HepG2 (cell line): ENCODE data around the gene NIPAL4. TPM values are rescaled to one million over a fixed set of nuclear protein-coding genes. Genes with fewer than 3 reads are reported as not detected.

ENCODE experiments used
- ATAC-seq: fragments of 200-7000 bp; cut with Tn5 transposase; 3 replicates; pipeline ENCODE4 v1.9.1; 2020; ENCODE audit warnings: mild to moderate bottlenecking, moderate library complexity
- BruUV-seq: library from RNA; stranded (reverse); fragments of 400-500 nt; replicated peaks from 2 replicates; lab custom pipeline; 2021; lab: Mats Ljungman, UMichigan
- CTCF ChIA-PET: fragments of 300-600 bp; formaldehyde crosslinking; extraction: SDS; loops from one replicate; lab custom pipeline; 2021; ENCODE audit warnings: low total read pairs, inconsistent platforms, low intra/inter-chr PET ratio; lab: Yijun Ruan, JAX
- POLR2A ChIA-PET: fragments of 350-600 bp; sonication (Branson Sonifier 250); formaldehyde crosslinking; loops from one replicate; lab custom pipeline; 2020; ENCODE audit warnings: antibody characterized with exemption, inconsistent platforms; lab: Yijun Ruan, JAX
- DNase-seq: peaks from one replicate; pipeline ENCODE4 v3.0.0-alpha.2; 2015; ENCODE audit warnings: low spot score
- FAIRE-seq: peaks from 3 replicates; lab custom pipeline; 2011; peaks lifted over from hg19 to GRCh38; lab: Jason Lieb, UNC
- H2AFZ ChIP-seq: one replicate; pipeline ENCODE4 v1.6.1; 2011; ENCODE audit warnings: low read length, inconsistent platforms
- H3K27ac ChIP-seq: fragments of 300-600 bp; 3 replicates; pipeline ENCODE4 v1.8.0; 2011; ENCODE audit warnings: mixed run types, mild to moderate bottlenecking, mixed read lengths, low read length, inconsistent platforms; ENCODE audit not compliant: insufficient read depth; ENCODE audit errors: extremely low read length
- H3K27me3 ChIP-seq, 2 experiments: fragments of 200-600 bp in 1 of 2; 2 replicates in 1 of 2; 3 replicates in 1 of 2; pipeline versions ENCODE4 v1.6.0 to v1.8.0; 2011; ENCODE audit warnings: low read length in 2 of 2, mild to moderate bottlenecking in 2 of 2, moderate library complexity in 2 of 2, inconsistent platforms in 1 of 2; ENCODE audit not compliant: insufficient read depth in 2 of 2, control insufficient read depth in 1 of 2
- H3K36me3 ChIP-seq, 2 experiments: fragments of 200-600 bp in 1 of 2; replicated peaks in 1 of 2; 2 replicates in 1 of 2; 3 replicates in 1 of 2; pipeline versions ENCODE4 v1.5.1 to v1.8.0; 2011; ENCODE audit warnings: low read length in 2 of 2, inconsistent platforms in 1 of 2; ENCODE audit not compliant: insufficient read depth in 2 of 2, control insufficient read depth in 1 of 2
- H3K4me1 ChIP-seq: 2 replicates; pipeline ENCODE4 v1.5.1; 2012; ENCODE audit warnings: low read length, inconsistent platforms; ENCODE audit not compliant: insufficient read depth
- H3K4me2 ChIP-seq: 2 replicates; pipeline ENCODE4 v1.6.0; 2011; ENCODE audit warnings: low read depth, low read length, inconsistent platforms
- H3K4me3 ChIP-seq, 3 experiments: fragments of 200-600 bp in 1 of 3; sonication (generic), shearing (Covaris generic) in 1 of 3; replicated peaks in 1 of 3; 2 replicates each; pipeline ENCODE4 v1.5.1; 2011 to 2016; ENCODE audit warnings: low read length in 3 of 3, inconsistent platforms in 2 of 3, low read depth in 2 of 3, mild to moderate bottlenecking in 2 of 3, control low read depth in 1 of 3, mixed read lengths in 1 of 3; ENCODE audit not compliant: insufficient read depth in 1 of 3
- H3K79me2 ChIP-seq: one replicate; pipeline ENCODE4 v1.6.1; 2011; ENCODE audit warnings: low read length, inconsistent platforms; ENCODE audit not compliant: insufficient read depth
- H3K9ac ChIP-seq: 2 replicates; pipeline ENCODE4 v1.6.0; 2011; ENCODE audit warnings: mild to moderate bottlenecking, low read depth, low read length, inconsistent platforms; ENCODE audit not compliant: insufficient read depth
- H3K9me3 ChIP-seq: 2 replicates; pipeline ENCODE4 v1.5.1; 2012; ENCODE audit warnings: mild to moderate bottlenecking, low read length
- H4K20me1 ChIP-seq: 2 replicates; pipeline ENCODE4 v1.6.0; 2011; ENCODE audit warnings: inconsistent platforms, mild to moderate bottlenecking, low read length, moderate library complexity; ENCODE audit not compliant: insufficient read depth
- MAX ChIP-seq: IDR thresholded peaks from 2 replicates; pipeline ENCODE4 v1.6.1; 2012; ENCODE audit warnings: inconsistent platforms
- NFE2L2 ChIP-seq: fragments of 150-350 bp; IDR thresholded peaks from 2 replicates; pipeline ENCODE4 v1.6.1; 2014; ENCODE audit warnings: low read length
- NKX3-1 ChIP-seq: sonication (generic); formaldehyde crosslinking; IDR thresholded peaks from 2 replicates; pipeline ENCODE4 v1.5.0; 2020; ENCODE audit warnings: missing genetic modification reagents
- NR1H2 ChIP-seq: sonication (generic); formaldehyde crosslinking; IDR thresholded peaks from 2 replicates; pipeline ENCODE4 v1.8.1; 2022; ENCODE audit warnings: low read depth, missing genetic modification reagents, borderline replicate concordance
- PRMT3 ChIP-seq: sonication (generic); formaldehyde crosslinking; IDR thresholded peaks from 2 replicates; pipeline ENCODE4 v1.8.1; 2022; ENCODE audit warnings: low read depth, mild to moderate bottlenecking, moderate library complexity, missing genetic modification reagents, borderline replicate concordance
- RNF219 ChIP-seq: sonication (generic); formaldehyde crosslinking; IDR thresholded peaks from 2 replicates; pipeline ENCODE4 v1.5.0; 2020; ENCODE audit warnings: mild to moderate bottlenecking, missing genetic modification reagents
- SCMH1 ChIP-seq: sonication (generic); formaldehyde crosslinking; IDR thresholded peaks from 2 replicates; pipeline ENCODE4 v1.9.0; 2021; ENCODE audit warnings: missing genetic modification reagents, mild to moderate bottlenecking, borderline replicate concordance
- TFDP2 ChIP-seq: sonication (generic); formaldehyde crosslinking; IDR thresholded peaks from 2 replicates; pipeline ENCODE4 v1.4.0; 2020; ENCODE audit warnings: missing genetic modification reagents
- TSC22D2 ChIP-seq: sonication (generic); formaldehyde crosslinking; IDR thresholded peaks from 2 replicates; pipeline ENCODE4 v1.5.1; 2020; ENCODE audit warnings: missing genetic modification reagents, mild to moderate bottlenecking, borderline replicate concordance
- ZFP36L2 ChIP-seq: sonication (generic); formaldehyde crosslinking; IDR thresholded peaks from 2 replicates; pipeline ENCODE4 v1.4.0; 2020; ENCODE audit warnings: missing genetic modification reagents
- ZFP82 ChIP-seq: sonication (generic); formaldehyde crosslinking; IDR thresholded peaks from 2 replicates; pipeline ENCODE4 v1.5.1; 2020; ENCODE audit warnings: mild to moderate bottlenecking, missing genetic modification reagents, borderline replicate concordance
- ZKSCAN8 ChIP-seq: IDR thresholded peaks from 2 replicates; pipeline ENCODE4 v1.6.1; 2016; ENCODE audit warnings: borderline replicate concordance, missing genetic modification reagents, missing compliant biosample characterization
- ZNF12 ChIP-seq: sonication (generic); formaldehyde crosslinking; IDR thresholded peaks from 2 replicates; pipeline ENCODE4 v1.5.0; 2020; ENCODE audit warnings: missing genetic modification reagents
- ZNF503 ChIP-seq: sonication (generic); formaldehyde crosslinking; IDR thresholded peaks from 2 replicates; pipeline ENCODE4 v1.4.0; 2020; ENCODE audit warnings: missing genetic modification reagents
- WGBS: methylation state at CpG from one replicate; pipeline ENCODE4 v1.1.6; 2017; ENCODE audit warnings: low lambda C conversion rate; 5-methylcytosine and 5-hydroxymethylcytosine counted together
- in situ Hi-C: cut with HindIII; loops from 2 replicates; pipeline ENCODE4 v1.10.0; 2017; ENCODE audit warnings: low pct_unique_long_range_greater_than_20kb; ENCODE audit not compliant: extremely low pct_ligation_motif_present
- intact Hi-C: fragments of 100-400 bp; cut with micrococcal nuclease; formaldehyde crosslinking; loops from one replicate; pipeline ENCODE4 v1.10.0; 2022; ENCODE audit not compliant: unreplicated experiment
- polyA plus RNA-seq, 8 experiments: library from polyadenylated mRNA; depleted of rRNA in 3 of 8; stranded (reverse) in 7 of 8; unstranded in 1 of 8; fragments of >200 nt; fragmentation: Illumina TruSeq in 4 of 8; extraction: Trizol in 4 of 8; gene quantifications; 2 replicates each; pipeline versions ENCODE4 v1.2.1 to v1.2.3, GENCODE V29; 2011 to 2016; ENCODE audit warnings: low read depth in 4 of 8, missing spikeins in 1 of 8, mixed read lengths in 1 of 8; ENCODE audit not compliant: insufficient read depth in 1 of 8
- total RNA-seq, 5 experiments: library from RNA; depleted of rRNA; stranded (reverse); fragments of >200 nt; fragmentation: Illumina TruSeq; extraction: Trizol; gene quantifications; 2 replicates each; pipeline ENCODE4 v1.2.3, GENCODE V29; 2016; ENCODE audit warnings: low read depth in 1 of 5

NIPAL4 gene
- total and polyA plus RNA-seq, 2 of the 13 experiments (the other 11 are each of a cell fraction or from before 2014, with no cell fraction given): not detected

GRCh38 chr5:157492886-157493285 lies 32.9 kb downstream of the NIPAL4 start (continued):
- TF ChIP-seq SCMH1 (CRISPR knock-in tag) (no peak), PRMT3 (no peak)

- H3K9ac ChIP-seq: no peak overlapping the region
- WGBS: 29% methylated on average over 5 of the region's 5 CpGs
- H4K20me1 ChIP-seq: no peaks in the 10 kb centered on the region
- H3K4me3 ChIP-seq: no peak overlapping the region
- peaks cover 9% of the 10 kb centered on the region for H3K4me1 ChIP-seq
- FAIRE-seq (no peak), DNase-seq (peak; percentile 44), ATAC-seq (peak; percentile 83)
- no peak overlapping the region for H2AFZ ChIP-seq
- no peak overlapping the region for H3K27ac ChIP-seq
- BruUV-seq: no TSS peak
- POLR2A ChIA-PET: interaction anchor here (1.1 kb wide), 1 partner anchor 15 kb away, joined by 3 read pairs; no protein-coding TSS in a partner anchor
- in situ Hi-C loops (no loop called here), intact Hi-C loops (no loop called here)
- no peaks in the 10 kb centered on the region for H3K9me3 ChIP-seq
- H3K79me2 ChIP-seq: no peaks in the 10 kb centered on the region
- CTCF ChIA-PET: no interaction called here
- no peak overlapping the region for H3K4me2 ChIP-seq
- no peaks in the 10 kb centered on the region for H3K36me3 ChIP-seq
- no peaks in the 10 kb centered on the region for H3K27me3 ChIP-seq
- no peak for TF ChIP-seq ZNF12 (CRISPR knock-in tag)
- peak; percentile 39; the same call in 1 of the 2 replicates for TF ChIP-seq NFE2L2
- no peak for TF ChIP-seq ZFP36L2
- TF ChIP-seq RNF219 (CRISPR knock-in tag): no peak
- no peak for TF ChIP-seq ZNF503 (CRISPR knock-in tag)
- 0 out of 2 replicates have a peak, but pooled peaks have one; percentile 43 for TF ChIP-seq MAX
- TF ChIP-seq TSC22D2 (CRISPR knock-in tag): no peak
- TF ChIP-seq NR1H2 (CRISPR knock-in tag): no peak
- no peak for TF ChIP-seq TFDP2 (CRISPR knock-in tag)
- TF ChIP-seq ZKSCAN8 (CRISPR knock-in tag): no peak
- TF ChIP-seq NKX3-1 (CRISPR knock-in tag): no peak
- TF ChIP-seq ZFP82: no peak
Measured at GRCh38 chr5:157494178-157494832, 34.3 kb downstream of the NIPAL4 start.
